Fibroblast of skin of right quadriceps (primary cell): ENCODE results near the gene AGXT.

Source experiments
- DNase-seq: peaks from one replicate; pipeline ENCODE4 v3.0.0-alpha.2; 2013

The AGXT gene

DNA sequence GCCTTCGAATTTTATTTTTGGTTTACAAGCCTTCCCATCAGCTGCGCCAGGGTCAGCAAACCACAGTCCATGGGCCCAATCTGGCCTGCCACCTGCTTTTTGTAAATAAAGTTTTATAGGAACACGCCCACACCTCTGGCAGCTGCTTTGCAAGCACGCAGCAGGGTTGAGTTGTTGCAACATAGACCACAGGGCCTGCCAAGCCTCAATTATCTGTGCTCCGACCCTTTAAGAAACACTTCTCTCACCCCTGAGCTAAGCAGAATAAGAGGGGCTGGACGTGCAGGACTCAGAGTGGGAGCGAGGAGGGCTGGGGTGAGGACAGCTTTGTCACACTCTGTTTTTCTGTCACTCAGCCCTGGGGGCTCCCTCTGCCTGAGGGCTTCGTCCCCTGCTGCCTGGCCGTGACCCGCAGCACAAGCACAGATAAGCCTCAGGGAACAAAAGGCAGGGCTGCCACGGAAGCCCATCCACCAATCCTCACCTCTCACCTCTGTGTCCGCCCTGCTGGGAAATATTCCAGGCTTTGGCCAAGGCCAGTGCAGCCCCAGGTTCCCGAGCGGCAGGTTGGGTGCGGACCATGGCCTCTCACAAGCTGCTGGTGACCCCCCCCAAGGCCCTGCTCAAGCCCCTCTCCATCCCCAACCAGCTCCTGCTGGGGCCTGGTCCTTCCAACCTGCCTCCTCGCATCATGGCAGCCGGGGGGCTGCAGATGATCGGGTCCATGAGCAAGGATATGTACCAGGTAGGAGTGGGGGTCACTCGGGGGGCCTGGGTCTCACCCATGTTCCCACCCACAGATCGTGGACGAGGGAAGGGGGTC, at the start of gene AGXT:
AGXT (plus strand) TSS at position 539 of the 823 bp plus-strand sequence; CDS start at position 581, 42 bp downstream.
- DNase-seq: no peak

DNA sequence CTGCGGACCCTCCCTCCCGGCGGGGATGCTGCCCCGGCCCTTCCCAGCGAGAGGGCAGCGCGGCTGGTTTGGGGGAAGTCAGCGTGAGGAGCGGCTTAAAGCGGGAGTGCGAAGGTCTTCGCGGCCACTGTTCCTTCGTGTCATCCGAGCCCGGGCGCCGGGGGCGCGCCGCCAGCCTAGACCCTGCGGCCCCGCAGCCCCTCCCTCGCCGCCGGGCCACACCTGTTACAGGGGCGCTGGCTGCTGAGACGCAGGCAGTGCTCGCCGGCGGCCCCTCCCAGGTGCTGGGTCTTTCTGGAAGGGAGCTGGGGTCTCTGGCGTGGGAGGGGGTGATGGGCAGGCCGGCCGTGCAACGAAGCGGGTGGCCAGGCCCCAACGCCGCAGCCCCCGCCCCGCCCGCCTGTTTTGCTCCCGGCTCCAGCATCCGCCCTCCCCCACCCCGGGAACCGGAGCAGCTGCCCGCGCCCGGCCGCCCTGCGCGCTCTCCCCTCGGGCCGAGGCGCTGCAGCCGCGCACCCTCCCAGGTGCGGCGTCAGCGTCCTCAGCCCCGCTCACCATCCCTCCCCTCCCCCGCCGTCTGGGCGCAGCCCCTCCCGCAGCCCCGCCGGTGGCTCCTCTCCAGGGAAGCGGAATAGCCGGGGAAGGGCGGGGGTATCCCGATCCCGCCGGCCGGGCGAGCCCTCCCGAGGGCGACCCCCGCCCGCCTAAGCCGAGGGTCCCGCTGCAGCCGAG, 49.3 kb upstream of the AGXT start:
- DNase-seq: no peak

DNA sequence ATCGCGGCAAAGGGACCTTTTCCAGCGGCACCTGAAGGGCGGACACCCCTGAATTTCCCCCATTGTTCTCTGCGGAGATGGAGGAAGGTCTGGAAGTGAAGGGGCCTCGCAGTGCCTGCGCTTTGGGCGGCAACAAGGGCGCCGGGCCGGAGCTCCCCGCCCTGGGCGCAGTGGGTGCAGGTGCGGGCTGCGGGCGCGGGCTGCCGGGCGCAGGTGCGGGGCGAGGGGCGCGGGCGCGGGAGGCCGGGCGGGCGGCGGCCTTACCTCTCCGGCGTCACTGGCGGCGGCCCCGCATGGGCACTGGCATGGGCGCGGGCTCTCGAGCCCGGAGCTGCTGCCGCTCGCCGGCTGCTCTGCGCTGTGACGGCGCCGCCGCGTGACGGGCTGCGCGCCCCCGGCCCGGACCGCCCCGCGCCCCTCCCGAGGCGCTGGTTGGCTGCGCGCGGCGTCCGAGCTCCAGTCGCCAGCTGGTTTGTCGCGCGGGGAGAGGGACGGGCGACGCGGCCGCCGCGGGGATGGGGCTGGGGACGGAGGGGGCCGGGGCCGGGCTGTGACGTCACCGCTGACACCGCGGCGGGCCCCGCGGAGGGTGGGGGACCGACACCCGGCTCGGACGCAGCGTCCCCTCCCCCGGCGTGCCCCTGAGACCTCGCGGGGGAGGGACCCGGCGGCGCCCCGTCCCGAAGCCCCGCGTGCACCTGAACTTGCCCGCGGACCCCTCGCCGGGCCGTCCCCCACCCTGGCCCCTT, 48.6 kb upstream of the AGXT start, which contains the start of gene KIF1A:
KIF1A (minus strand) TSS at position 362 of the 749 bp plus-strand sequence. CDS start 22,467 bp downstream, outside the sequence.
- no peak for DNase-seq

DNA sequence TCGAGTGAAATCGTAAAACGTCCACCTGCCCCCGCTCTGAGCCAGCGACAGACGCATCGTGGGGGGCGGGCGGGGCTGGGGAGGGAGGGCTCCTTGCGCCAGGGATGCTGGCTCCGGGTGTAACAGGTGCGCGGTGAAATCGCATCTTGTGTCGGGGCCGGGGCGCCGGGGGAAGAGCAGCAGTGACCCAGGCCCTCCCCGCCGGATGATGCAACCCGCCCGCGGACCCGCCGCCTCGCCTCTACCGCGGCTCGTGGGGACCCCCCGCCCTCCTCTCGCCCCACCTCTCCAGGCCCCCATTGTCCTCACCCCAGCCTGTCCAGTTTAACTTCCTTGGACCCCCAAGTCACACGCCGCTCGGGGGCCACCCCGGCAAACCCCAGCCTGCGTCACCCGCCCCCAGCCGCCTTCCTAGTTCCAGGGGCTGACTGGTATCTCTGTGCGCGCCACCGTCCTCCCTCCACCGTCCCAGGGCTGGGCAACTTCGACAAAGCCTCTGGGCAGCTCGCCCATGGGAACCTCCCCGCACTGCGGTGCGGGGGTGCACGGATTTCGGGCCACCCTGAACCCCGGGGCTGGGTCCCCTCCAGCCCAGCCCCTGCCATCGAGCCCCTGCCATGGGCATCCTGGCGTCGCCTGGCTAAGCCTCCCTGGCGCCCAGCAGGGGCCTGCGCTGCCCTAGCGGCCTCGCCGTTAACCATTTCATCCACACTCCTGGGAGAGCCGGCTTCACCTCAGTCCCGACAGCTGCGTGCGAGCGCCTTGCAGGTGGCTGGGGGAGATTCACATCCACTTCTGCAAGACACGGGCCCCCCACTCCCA, 47.8 kb upstream of the AGXT start:
- no peak for DNase-seq

DNA sequence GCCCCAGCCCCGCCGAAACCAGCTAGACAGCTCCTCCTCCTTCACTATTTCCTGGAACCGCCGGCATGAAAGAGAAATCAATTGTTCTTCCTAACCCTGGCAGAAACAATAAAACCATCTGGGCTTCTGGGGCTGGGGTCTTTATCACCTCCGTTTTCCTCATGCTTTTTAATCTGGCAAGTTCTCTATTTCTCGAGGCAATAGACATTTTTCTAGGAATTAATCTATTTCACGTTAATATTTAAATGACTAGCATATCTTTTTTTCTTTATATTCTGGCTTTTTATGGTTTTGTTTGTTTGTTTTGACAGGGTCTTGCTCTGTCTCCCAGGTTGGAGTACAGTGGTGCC, 47.2 kb upstream of the AGXT start:
- no peak for DNase-seq

DNA sequence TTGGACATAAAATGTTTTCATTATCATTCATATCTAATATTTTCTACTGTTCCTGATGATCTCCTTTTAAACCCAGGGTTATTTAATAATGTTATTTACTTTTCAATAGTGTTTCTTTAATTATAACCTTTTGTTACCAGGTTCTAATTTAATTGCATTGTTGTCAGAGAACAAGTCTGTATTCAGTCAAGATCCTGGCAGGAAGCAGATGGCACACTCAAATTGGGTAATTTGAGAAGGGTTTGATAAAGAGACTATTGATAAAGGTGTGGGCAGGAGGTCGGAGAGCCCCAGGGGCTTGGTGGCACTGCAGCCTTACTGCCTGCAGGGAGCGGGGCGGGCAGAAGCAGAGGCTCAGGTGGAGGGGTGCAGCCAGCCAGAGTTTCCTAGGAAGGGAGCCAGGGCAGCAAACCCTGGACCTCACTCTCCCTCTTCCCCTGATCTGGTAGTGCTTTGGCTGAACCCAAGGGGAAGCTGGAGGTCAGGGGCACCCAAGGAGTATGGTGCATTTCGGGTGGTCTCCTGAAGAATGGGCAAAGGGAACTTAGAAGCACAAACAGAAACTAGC, 46.3 kb upstream of the AGXT start:
- no peak for DNase-seq

DNA sequence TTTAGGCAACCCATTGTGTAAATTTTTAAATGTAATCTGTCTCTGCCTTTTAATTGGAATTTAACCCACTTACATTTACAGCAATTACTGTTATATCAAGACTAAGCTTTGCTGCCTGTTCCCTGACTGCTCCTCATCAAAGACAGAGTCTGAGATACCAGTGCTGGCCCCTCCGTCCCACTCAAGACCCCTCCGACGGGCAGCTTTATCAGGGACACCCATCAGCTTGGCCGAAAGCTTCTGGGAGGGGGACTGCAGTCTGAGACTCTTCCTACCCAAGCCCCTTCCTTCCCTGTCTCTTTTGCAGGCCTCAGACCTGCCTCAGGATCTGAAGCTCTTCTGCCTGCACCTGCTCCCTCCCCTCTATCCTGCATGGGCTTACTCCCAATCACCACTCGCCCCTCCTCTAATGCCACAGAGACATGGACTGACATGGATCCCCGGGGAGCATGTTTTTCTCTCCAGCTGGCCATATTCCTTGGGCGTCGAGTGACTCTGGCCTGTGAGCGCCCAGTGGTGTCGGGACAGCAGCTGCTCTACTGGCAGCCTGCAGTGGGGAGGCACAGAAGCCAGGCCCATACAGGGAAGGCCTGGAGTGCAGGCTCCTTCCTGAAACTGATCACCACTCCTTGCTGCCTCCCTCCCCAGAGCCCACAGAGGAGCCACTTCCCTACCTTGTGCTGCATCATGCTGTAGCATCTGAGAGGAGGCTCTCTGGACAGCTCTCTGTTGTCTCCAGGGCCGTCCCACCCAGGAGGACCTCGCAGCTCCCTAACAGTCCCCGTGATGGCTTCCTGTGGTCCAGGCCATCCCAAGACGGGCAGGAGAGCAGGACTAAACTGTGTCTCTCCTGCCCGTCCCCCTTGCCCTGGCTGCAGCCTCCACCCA, 44.9 kb upstream of the AGXT start:
- DNase-seq: no peak

DNA sequence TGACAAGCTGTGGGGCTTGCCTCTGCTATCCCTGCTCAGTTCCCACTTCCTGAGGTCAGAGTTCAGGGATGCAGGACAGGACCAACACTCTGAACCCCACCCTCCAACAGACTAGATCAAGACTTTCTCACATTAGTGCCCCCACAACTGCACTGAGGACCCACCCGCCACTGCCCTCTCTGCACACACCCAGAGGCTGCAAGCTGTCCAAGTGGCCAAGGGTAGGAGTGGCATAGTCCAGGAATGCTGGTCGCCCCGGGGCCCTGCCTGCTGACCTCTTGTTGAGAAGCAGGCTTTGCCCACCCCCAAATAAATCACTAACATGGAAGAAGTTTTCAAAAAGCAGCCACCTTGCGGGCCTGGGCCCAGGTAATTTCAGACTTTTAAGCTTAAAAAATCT, 43.1 kb upstream of the AGXT start:
- DNase-seq: no peak

DNA sequence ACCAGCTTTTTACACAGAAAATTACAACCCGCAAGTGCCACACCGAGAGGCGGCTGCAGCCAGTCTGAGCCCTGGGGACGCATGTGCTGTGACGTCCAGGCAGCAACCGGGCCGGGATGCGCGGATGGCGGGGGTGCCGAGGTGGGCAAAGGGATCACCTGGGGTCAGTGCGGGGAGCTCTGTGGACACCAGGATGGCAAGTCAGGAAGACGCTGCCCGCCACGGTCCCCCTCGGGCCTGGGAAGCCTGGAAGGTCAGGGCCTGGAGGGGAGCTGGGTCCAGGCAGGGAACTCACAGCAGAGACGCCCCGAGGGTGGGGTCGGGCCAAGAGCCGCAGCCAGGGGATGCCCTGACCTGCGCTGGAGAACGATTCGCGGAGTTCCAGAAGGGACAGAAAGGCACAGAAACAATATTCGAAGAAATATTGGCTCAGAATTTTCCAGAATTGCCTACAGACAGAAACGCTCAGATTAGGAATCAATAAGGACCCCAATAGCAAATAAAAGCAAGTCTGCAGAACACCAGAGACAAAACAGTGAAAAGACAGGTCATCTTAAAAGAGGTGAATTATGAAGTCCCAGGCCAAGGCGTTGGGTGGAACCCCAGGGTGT, 36.9 kb upstream of the AGXT start:
- DNase-seq: no peak

DNA sequence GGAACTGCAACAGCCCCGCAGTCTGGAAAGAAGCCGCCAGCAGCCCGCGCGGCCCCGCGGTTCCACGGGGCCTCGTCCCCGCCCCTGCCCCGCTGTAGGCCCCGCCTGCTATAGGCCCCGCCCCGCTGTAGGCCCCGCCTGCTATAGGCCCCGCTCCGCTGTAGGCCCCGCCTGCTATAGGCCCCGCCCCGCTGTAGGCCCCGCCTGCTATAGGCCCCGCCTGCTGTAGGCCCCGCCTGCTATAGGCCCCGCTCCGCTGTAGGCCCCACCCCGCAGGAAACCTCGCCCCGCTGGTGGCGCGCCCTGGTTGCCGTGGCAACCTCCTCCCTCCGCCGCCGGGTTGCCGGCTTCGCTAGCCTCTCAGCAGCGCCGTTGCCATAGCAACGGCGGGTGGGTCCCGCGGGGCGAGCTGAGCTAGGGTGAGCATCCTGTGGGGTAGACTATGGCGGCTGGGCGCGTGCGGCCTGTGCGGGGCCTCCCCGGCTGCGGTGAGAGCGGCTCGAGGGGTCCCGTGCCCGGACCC, 36.4 kb upstream of the AGXT start:
- peak; percentile 84 for DNase-seq

DNA sequence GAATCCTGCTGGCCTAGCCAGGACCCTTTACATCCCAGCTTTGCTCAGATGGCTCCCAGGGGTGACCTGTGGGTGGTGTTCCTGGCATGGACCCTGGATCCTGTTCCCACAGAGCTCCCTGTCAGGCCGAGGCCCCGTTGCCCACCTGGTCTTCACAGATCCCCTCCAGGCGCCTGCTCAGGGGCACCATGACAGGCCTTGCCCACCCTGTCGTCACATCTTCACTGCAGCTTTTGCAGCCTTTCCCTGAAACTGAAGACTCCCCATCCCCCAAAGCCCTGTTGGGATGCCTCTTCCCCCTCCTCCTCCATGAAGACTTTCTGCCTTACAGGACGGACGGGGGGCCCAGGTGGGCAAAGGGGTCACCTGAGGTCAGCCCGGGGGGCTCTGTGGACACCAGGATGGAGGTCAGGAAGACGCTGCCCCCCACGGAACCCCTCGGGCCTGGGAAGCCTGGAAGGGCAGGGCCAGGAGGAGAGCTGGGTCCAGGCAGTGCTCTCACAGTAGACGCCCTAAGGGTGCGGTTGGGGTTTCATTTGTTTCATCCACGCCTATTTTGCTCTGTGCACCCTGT, 35.6 kb upstream of the AGXT start:
- DNase-seq: no peak

DNA sequence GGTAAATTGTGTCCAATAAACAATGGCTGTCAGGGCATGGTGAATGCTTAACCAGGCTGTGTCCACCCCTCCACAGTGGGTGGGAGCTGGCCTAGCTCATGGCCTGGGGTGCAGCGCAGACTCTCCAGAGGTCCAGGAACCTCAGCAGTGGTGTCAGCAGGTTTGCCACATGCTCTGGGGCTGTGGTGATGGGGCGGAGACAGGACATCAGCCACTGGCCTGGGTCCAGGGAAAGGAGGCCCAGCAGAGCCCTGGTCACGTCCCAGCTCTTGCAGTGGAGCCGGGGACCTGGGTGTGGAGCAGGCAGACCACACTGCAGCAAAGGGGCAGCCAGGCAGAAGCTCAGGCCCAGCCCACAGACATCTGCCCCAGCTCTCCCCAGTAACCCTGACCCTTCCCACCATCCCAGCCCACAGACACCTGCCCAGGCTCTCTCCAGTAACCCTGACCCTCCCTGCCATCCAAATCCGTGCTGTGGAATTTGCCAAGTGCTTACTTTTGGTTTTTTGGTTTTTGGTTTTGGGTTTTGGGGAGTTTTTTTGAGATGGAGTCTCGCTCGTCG, 34.8 kb upstream of the AGXT start:
- DNase-seq: no peak

DNA sequence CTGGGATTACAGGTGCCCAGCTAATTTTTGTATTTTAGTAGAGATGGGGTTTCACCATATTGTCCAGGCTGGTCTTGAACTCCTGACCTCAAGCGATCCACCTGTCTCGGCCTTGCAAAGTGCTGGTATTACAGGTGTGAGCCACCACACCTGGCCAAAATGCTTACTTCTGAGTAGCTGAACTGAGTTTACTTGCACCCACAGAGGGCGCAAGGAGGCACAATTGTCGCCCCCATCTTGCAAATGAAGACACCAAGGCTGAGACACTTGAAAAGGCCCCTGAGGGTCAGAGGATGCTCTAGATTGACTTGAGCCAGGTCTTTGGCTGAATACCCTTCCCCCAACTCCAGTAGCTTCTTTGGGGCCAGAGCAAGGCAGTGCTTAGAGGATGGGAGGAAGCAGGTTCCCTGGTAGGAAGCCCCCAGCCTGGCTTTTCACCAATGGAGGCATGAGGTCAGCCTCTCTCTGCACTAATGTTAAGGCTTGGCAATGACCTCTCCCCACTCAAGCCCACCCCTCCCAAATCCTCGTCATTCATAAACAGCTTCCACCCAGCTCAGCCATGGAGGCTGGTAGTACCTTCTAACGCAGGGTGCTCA, 34.1 kb upstream of the AGXT start:
- no peak for DNase-seq

DNA sequence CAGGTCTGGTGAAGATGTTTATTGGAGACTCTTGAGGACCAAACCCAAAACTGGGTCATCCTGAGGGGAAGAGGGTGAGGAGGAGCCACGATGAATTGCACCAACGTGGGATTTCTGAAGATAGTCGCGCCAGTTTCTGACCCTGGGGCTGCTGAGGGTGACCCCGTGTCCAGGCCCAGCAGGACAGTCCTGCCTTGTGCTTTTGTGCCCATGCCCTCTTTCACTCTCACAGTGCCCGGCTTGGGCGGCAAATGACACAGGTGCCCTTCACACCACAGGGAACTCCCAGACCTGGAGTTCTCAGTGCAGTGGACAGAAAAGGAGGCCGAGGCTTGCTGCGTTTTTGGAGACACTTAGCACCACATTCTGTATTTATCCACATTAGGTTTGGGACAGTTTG, 33.1 kb upstream of the AGXT start:
- no peak for DNase-seq

DNA sequence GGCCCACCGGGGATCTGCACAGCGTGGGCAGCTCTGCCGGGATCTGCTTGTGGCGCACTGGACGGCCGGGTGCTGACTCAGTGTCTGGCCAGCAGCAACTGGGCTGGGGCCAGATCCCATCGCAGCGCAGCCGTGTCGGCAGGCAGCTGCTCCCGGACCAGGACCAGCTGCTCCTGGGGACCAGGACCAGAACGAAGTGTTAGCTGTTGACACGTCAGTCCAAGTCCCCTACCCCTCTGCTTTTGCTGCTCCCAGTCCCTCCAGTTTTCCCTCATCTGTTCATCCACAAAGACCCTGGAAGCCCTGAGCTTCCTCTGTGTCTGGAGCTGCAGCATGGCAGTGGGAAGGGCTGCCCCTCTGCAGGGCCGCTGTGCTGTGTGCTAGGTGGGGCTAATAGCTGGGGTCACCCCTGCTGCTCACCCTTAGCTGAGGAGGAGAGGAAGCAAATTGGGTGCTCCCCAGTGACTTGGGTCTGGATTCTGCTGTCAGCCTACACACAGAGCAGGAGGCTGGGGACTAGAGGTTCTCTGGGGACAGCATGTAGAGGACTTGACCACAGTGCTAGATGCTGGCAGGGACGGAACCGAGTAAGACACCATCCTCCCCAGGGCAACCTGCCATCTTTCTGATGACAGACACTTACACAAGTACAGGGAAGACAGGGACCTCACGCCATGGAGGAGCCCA, 31.7 kb upstream of the AGXT start:
- DNase-seq: no peak

DNA sequence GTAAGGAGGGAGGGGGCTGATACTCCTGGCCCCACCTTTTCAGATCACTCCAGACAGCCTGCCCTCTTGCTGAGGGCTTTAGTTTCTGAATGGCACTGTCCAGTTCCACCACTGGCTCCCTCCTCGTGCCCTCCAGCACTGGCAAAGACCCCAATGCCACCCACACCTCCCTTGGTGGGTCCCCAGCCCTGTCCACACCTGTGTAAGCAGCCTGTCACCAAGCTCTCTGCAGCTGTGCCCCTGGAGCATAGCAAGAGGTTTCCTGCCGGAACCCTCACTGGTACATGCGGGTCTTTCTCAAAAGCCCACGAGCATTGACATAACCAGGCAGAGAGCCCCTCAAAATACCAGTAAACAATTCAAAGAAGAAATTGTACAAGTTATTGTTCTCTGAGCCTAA, 31.0 kb upstream of the AGXT start:
- DNase-seq: no peak

DNA sequence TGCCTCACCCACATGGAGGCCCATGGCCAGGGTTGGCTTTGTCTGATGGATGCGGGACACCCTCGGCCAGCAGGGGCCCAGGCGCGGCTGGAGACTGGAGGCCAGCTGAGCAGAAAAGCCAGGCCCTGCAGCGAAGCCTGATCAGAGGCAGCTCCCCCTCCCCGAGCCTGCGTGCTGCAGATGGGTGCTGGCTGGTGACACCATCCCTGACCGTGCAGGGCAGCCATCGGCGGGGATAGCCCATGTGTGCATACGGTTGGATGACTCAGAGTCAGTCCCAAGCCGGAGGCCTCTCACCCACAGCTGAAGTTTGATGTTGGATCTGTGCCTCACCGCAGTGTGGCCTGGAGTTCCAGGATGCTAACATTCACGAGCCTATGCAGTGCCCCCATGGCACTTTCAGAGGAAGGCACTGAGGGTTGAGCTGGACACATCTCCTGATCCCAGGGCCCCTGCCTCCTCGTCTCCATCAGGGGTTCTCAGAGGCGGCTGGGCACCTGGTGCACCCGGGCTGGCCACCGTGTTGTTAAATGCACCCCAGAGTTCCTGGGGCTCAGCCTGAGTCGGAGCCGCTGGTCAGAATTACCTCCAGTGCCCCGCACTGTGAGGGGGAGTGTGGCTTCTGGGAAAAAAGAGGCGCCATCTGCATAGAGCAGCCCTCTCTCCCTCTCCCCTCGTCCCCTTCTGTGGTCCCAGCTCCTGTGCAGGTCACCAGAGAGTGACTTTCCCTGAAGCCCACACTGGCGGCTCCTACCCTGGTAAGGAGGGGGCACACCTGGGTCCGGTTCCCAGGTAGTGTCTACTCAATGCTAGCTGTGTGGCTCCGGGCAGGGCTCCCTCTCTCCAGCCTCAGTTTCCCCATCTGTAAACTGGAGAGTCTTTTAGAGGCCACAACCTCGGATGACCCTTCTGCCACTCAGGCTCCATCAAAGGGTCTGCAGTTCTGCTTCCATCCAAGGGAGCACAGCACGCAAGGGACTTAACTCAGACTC, 29.2 kb upstream of the AGXT start:
- no peak for DNase-seq
